ENCODE measurements around the gene VPS25.

Gene VPS25

GRCh38 chr17:42784811-42785592 lies 11.8 kb downstream of the VPS25 start:
- Histone ChIP-seq H3K4me2 (ENCODE audit: low read length) (no peak overlapping the region), H3F3A (ENCODE audit: control insufficient read depth, insufficient read depth) (no peaks in the 10 kb centered on the region), H3K27me3 (ENCODE audit: control insufficient read depth, low read length) (peaks cover 46% of the 10 kb centered on the region), H4K20me1 (ENCODE audit: control insufficient read depth, insufficient read depth, low read depth, low read length) (no peaks in the 10 kb centered on the region), H3K4me3 (ENCODE audit: low read length) (no peak overlapping the region), H3K27ac (ENCODE audit: low read depth, low read length) (no peak overlapping the region), H3K36me3 (ENCODE audit: control insufficient read depth, low read length) (no peaks in the 10 kb centered on the region), H3K4me1 (ENCODE audit: control insufficient read depth, low read length) (no peaks in the 10 kb centered on the region), H3K79me2 (ENCODE audit: control insufficient read depth, low read length) (no peaks in the 10 kb centered on the region), H3K9me3 (ENCODE audit: control insufficient read depth, insufficient read depth, low read length) (no peaks in the 10 kb centered on the region), H3K9me2 (replicated peaks; ENCODE audit: control insufficient read depth, low read length) (no peaks in the 10 kb centered on the region)
- no peak for TF ChIP-seq CTCF (IDR thresholded peaks at IDR 0.05; ENCODE audit: low read depth, low read length, poor library complexity, severe bottlenecking)
- no peak for TF ChIP-seq EZH2phosphoT487 (IDR thresholded peaks at IDR 0.05; ENCODE audit: borderline replicate concordance, low read length)

DNA sequence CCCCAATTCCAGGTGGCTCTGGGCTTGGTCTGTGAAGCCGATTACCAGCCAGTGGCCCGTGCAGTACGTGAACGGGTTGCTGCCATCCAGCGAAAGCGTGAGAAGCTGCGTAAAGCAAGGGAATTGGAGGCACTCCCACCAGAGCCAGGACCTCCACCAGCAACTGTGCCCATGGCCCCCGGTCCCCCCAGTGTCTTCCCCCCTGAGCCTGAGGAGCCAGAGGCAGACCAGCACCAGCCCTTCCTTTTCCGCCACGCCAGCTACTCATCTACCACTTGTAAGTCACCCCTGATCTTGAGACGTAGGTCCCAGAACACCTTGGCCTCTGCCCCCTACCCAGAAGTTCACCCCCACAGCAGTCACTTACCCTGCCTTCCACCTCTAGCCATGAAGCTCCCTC lies 14.0 kb downstream of the VPS25 start:
- H4K20me1 ChIP-seq (ENCODE audit: control insufficient read depth, insufficient read depth, low read depth, low read length), result no peaks in the 10 kb centered on the region

GRCh38 chr17:42791948-42792347 lies 18.7 kb downstream of the VPS25 start:
- Histone ChIP-seq H4K20me1 (ENCODE audit: control insufficient read depth, insufficient read depth, low read depth, low read length) (no peaks in the 10 kb centered on the region), H3K4me2 (ENCODE audit: low read length) (no peak overlapping the region), H3K9me3 (ENCODE audit: control insufficient read depth, insufficient read depth, low read length) (no peaks in the 10 kb centered on the region)

More for the DNA sequence above, 14.0 kb downstream of the VPS25 start:
- H3K9me3 ChIP-seq (ENCODE audit: control insufficient read depth, insufficient read depth, low read length), result no peaks in the 10 kb centered on the region
- H3F3A ChIP-seq (ENCODE audit: control insufficient read depth, insufficient read depth), result no peaks in the 10 kb centered on the region
- no peak for TF ChIP-seq EZH2phosphoT487 (IDR thresholded peaks at IDR 0.05; ENCODE audit: borderline replicate concordance, low read length)
- TF ChIP-seq CTCF (IDR thresholded peaks at IDR 0.05; ENCODE audit: low read depth, low read length, poor library complexity, severe bottlenecking), result no peak
- no peaks in the 10 kb centered on the region for H3K36me3 ChIP-seq (ENCODE audit: control insufficient read depth, low read length)
- H3K9me2 ChIP-seq (replicated peaks; ENCODE audit: control insufficient read depth, low read length), result no peaks in the 10 kb centered on the region
- no peak overlapping the region for H3K27ac ChIP-seq (ENCODE audit: low read depth, low read length)
- no peaks in the 10 kb centered on the region for H3K79me2 ChIP-seq (ENCODE audit: control insufficient read depth, low read length)
- H3K4me1 ChIP-seq (ENCODE audit: control insufficient read depth, low read length), result no peaks in the 10 kb centered on the region
- H3K4me2 ChIP-seq (ENCODE audit: low read length), result no peak overlapping the region
- H3K27me3 ChIP-seq (ENCODE audit: control insufficient read depth, low read length), result peaks cover 45% of the 10 kb centered on the region
- no peak overlapping the region for H3K4me3 ChIP-seq (ENCODE audit: low read length)

More at GRCh38 chr17:42791948-42792347, 18.7 kb downstream of the VPS25 start:
- H3K4me3 ChIP-seq (ENCODE audit: low read length), result no peak overlapping the region
- H3K27me3 ChIP-seq (ENCODE audit: control insufficient read depth, low read length), result peaks cover 15% of the 10 kb centered on the region
- H3K27ac ChIP-seq (ENCODE audit: low read depth, low read length), result no peak overlapping the region
- no peaks in the 10 kb centered on the region for H3K36me3 ChIP-seq (ENCODE audit: control insufficient read depth, low read length)
- no peaks in the 10 kb centered on the region for H3F3A ChIP-seq (ENCODE audit: control insufficient read depth, insufficient read depth)
- H3K4me1 ChIP-seq (ENCODE audit: control insufficient read depth, low read length), result no peaks in the 10 kb centered on the region; the same call in 1 of the 2 replicates
- no peaks in the 10 kb centered on the region for H3K9me2 ChIP-seq (replicated peaks; ENCODE audit: control insufficient read depth, low read length)
- H3K79me2 ChIP-seq (ENCODE audit: control insufficient read depth, low read length), result no peaks in the 10 kb centered on the region
- no peak for TF ChIP-seq EZH2phosphoT487 (IDR thresholded peaks at IDR 0.05; ENCODE audit: borderline replicate concordance, low read length)
- no peak for TF ChIP-seq CTCF (IDR thresholded peaks at IDR 0.05; ENCODE audit: low read depth, low read length, poor library complexity, severe bottlenecking)
